ENCODE data around the gene LPAR2. TPM values are rescaled to one million over a fixed set of nuclear protein-coding genes. Genes with fewer than 3 reads are reported as not detected.

Gene LPAR2
- total and polyA plus RNA-seq, 2 of the 13 experiments (the other 11 are each of a cell fraction or from before 2014, with no cell fraction given): 0.86 to 3.6 TPM

- 24% methylated on average over 3 of the region's 3 CpGs for WGBS (ENCODE audit: low lambda C conversion rate)
- no peak overlapping the region for H3K27ac ChIP-seq (ENCODE audit: extremely low read length, insufficient read depth, low read length)
- no peak overlapping the region for H3K4me3 ChIP-seq (replicated peaks in 1 of 3; ENCODE audit: insufficient read depth in 1 of 3, low read depth in 2 of 3, low read length in 3 of 3)
- intact Hi-C loops (cut with micrococcal nuclease; ENCODE audit: unreplicated experiment) (no loop called here), in situ Hi-C loops (cut with HindIII; ENCODE audit: extremely low pct_ligation_motif_present, low pct_unique_long_range_greater_than_20kb) (no loop called here)
- ChIA-PET CTCF (ENCODE audit: low intra/inter-chr PET ratio, low total read pairs) (no interaction called here), POLR2A (no interaction called here)
- no peaks in the 10 kb centered on the region for H4K20me1 ChIP-seq (ENCODE audit: insufficient read depth, low read length)
- H3K79me2 ChIP-seq (ENCODE audit: insufficient read depth, low read length): no peaks in the 10 kb centered on the region
- no peak overlapping the region for H2AFZ ChIP-seq (ENCODE audit: low read length)
- peaks cover 0 to 3% of the 10 kb centered on the region in 2 experiments; a peak in 2 of 5 replicates for H3K27me3 ChIP-seq (ENCODE audit: control insufficient read depth in 1 of 2, insufficient read depth in 2 of 2, low read length in 2 of 2)
- no peak for FAIRE-seq
- no peak overlapping the region for H3K4me2 ChIP-seq (ENCODE audit: low read depth, low read length)
- H3K4me1 ChIP-seq (ENCODE audit: insufficient read depth, low read length): peaks cover 21% of the 10 kb centered on the region
- no peak for ATAC-seq
- H3K36me3 ChIP-seq (replicated peaks in 1 of 2; ENCODE audit: control insufficient read depth in 1 of 2, insufficient read depth in 2 of 2, low read length in 2 of 2): no peaks in the 10 kb centered on the region
- no peaks in the 10 kb centered on the region for H3K9me3 ChIP-seq (ENCODE audit: low read length)
- H3K9ac ChIP-seq (ENCODE audit: insufficient read depth, low read depth, low read length): no peak overlapping the region
- no peak for DNase-seq (ENCODE audit: low spot score)
- BruUV-seq (replicated peaks): no TSS peak
- TF ChIP-seq ZNF343 (CRISPR knock-in tag; IDR thresholded peaks at IDR 0.05): no peak
- TF ChIP-seq ZXDC (CRISPR knock-in tag; IDR thresholded peaks at IDR 0.05): no peak
- TF ChIP-seq HNF1B (CRISPR knock-in tag; IDR thresholded peaks at IDR 0.05): no peak
- TF ChIP-seq MBD4 (IDR thresholded peaks at IDR 0.05; ENCODE audit: borderline replicate concordance, low read length): no peak
- TF ChIP-seq ZNF136 (CRISPR knock-in tag; IDR thresholded peaks at IDR 0.05; ENCODE audit: low read depth): no peak
- TF ChIP-seq ZNF577 (CRISPR knock-in tag; IDR thresholded peaks at IDR 0.05; ENCODE audit: borderline replicate concordance, low read depth): no peak
- no peak for TF ChIP-seq ZNF740 (CRISPR knock-in tag; IDR thresholded peaks at IDR 0.05)
- TF ChIP-seq U2AF2 (IDR thresholded peaks at IDR 0.05; ENCODE audit: low read depth, low read length): no peak
- TF ChIP-seq SRSF9 (IDR thresholded peaks at IDR 0.05; ENCODE audit: borderline replicate concordance, insufficient read depth, low read depth, low read length, poor library complexity, severe bottlenecking): no peak
- no peak for TF ChIP-seq E2F5 (CRISPR knock-in tag; conservative IDR thresholded peaks at IDR 0.05)
- TF ChIP-seq ZBTB38 (CRISPR knock-in tag; IDR thresholded peaks at IDR 0.05): no peak
- no peak for TF ChIP-seq ZNF747 (CRISPR knock-in tag; IDR thresholded peaks at IDR 0.05; ENCODE audit: borderline replicate concordance)
- no peak for TF ChIP-seq SP140L (CRISPR knock-in tag; IDR thresholded peaks at IDR 0.05; ENCODE audit: borderline replicate concordance)
- no peak for TF ChIP-seq MLXIP (CRISPR knock-in tag; IDR thresholded peaks at IDR 0.05; ENCODE audit: borderline replicate concordance)
- TF ChIP-seq ZNF275 (CRISPR knock-in tag; IDR thresholded peaks at IDR 0.05; ENCODE audit: borderline replicate concordance): no peak
These were observed 12.9 kb downstream of the LPAR2 start for GRCh38 chr19:19615086-19615485.

Data from HepG2 (cell line).